DMS 273 (cell line): ENCODE results near the gene RBBP9.
"Not testable (repeated sequence)": the region's sequence is repeated elsewhere in the genome, so short reads cannot be mapped to it uniquely, and the experiment has no call there.

Experiments used
- DNase-seq: peaks from one replicate; lab custom pipeline; 2025; ENCODE audit not compliant: unreplicated experiment; lab: John Stamatoyannopoulos, UW

RBBP9 gene

GRCh38 chr20:18496740-18497592, at the start of gene RBBP9:
Gene RBBP9 (minus strand): TSS chr20:18497225. CDS start chr20:18497167, 58 bp downstream.
- DNase-seq: peak; percentile 94

DNA sequence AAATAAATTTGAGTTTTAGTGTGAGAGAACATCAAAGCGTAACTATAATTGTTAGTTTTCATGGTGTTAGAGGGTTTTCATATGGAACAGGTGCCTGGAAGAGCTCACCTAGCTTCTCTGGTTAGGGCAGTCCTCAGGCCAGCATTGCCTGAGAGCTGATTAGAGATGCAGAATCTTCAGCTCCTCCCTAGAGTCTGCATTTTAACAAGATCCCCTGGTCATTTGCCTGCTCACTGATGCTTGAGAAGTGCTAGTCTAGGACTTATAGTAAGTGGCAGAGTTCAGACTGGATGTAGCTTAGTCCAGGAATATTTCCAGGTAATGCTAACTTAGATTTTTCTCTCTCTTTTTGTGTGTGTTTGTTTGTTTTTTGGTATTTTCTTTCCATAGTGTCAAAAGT, 48.5 kb upstream of the RBBP9 start:
- no peak for DNase-seq

- no peak for DNase-seq
These were observed 46.9 kb upstream of the RBBP9 start for GRCh38 chr20:18543932-18544331.

GRCh38 chr20:18543216-18543615, 46.2 kb upstream of the RBBP9 start:
- no peak for DNase-seq

DNA sequence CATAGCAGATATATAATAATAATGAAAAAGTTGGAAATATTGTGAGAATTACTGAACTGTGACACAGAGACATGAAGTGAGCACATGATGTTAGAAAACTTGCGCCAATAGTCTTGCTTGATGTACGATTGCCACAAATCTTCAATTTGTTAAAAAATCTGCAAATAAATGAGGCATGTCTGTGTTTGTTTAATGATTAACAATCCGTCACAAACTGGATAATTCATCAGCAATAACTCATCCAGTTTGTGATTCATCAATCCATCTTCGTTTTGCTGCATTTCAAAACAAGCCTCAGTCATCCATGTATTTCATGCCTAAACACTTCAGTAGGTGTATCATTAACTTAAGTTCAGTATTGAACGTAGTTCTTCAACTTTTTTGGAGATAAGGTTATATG, 44.7 kb upstream of the RBBP9 start:
- no peak for DNase-seq

DNA sequence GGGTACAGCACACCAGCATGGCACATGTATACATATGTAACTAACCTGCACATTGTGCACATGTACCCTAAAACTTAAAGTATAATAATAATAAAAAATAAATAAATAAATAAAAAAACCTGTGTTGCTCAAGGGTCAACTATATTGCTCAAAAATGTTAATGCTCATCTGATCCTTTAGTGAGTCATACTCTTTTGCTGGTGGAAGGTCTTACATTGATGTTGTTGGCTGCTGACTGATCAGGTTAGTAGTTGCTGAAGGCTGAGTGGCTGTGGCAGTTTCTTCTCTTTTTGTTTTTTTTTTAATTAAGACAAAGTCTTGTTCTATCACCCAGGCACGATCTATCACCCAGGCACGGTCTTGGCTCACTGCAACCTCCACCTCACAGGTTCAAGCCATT, 40.6 kb upstream of the RBBP9 start:
- DNase-seq: no peak

DNA sequence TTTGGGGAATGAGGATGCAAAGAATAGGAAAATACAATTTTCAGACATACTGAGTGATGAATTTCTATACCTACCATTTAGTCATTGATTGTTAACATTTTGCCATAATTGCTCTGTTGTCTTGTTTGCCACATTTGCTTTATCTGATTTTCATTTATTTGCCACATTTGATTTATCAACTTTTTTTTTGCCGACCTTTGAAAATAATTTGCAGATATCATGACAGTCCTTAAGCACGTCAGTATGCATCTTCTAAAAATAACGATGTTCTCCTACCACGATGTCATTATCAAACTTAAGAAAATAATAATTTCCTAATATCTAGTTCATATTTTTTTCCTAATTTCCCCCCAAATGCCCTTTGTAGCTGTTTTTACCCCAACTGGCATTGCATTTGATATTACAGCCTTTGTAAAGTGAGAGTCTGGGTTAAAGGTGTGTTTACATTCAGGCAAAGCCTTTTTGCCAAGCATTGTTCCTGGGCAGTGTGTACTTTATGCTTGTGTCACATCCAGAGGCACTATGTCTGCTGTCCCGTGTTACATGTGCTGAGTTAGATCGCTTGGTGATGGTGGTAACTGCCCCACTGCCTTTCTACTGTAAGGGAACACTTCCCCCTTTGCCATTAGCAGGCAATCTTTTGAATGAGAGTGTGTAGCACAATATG, 37.1 kb upstream of the RBBP9 start:
- no peak for DNase-seq

GRCh38 chr20:18533491-18533890, 36.5 kb upstream of the RBBP9 start:
- DNase-seq: no peak

DNA sequence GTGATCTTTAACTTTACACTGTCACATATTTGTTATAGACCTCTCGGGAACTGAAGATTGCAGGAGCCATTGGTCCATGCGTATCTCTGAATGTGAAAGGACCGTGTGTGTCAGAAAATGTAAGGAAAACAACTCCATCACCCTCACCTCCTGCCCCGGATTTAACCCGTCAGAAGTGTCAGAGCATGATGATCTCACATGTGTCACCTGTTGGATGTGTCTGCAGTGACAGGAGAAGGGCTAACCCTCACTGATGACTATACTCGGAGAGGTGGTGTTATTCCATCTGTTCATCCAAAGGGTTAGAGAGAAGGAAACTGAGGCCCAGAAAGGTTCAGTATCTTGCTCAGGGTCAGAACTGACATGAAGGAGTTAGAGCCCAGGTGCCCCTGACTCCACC, 35.6 kb upstream of the RBBP9 start:
- DNase-seq: no peak

DNA sequence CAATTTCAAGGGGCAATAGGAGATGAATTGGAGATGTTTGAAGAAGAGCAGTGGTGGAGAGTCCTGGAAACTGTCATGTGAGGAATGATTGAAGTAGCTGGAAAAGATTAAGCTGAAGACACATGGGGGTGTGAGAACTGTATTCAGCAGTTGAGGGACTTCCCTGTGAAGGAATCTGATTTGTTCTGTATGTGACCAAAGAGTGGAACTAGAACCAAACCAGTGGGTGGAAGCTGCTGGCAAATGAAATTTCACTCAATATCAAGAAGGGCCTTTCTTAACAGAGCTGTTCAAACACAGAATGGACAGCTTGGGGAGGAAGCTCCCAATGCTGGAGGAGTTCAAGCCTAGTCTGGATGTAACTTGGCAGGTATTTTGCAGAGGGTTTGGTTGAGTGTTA, 32.0 kb upstream of the RBBP9 start:
- DNase-seq: no peak

DNA sequence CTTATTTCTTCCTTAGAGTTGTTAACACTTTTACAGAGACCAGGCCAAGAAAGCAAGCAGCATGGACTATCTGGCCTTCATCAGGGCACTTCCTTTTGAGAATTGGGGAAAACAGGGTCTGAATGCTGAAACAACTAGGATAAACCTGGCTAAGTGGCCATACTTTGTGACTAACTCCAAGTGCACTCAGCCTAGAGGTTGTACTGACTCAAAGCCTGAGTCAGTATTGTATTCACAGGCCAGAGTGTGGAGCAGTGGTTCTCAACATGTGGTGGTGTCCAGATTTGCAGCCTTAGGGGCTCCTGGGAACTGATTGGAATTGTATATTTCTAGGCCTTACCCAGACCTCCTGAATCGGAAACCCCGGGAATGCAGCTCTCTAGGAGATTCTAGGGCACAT, 30.8 kb upstream of the RBBP9 start:
- no peak for DNase-seq

- DNase-seq: no peak
These were observed 30.3 kb upstream of the RBBP9 start for GRCh38 chr20:18527339-18527738.

DNA sequence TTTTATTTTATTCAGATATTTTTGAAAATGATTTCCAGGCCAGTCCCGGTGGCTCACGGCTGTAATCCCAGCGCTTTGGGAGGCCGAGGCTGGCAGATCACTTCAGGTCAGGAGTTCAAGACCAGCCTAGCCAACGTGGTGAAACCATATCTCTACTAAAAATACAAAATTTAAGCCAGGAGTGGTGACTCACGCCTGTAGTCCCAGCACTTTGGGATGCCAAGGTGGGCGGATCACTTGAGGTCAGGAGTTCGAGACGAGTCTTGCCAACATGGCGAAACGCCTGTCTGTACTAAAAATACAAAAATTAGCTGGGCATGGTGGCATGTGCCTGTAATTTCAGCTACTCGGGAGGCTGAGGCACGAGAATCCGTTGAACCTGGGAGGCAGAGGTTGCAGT, 29.7 kb upstream of the RBBP9 start:
- not testable (repeated sequence) for DNase-seq

DNA sequence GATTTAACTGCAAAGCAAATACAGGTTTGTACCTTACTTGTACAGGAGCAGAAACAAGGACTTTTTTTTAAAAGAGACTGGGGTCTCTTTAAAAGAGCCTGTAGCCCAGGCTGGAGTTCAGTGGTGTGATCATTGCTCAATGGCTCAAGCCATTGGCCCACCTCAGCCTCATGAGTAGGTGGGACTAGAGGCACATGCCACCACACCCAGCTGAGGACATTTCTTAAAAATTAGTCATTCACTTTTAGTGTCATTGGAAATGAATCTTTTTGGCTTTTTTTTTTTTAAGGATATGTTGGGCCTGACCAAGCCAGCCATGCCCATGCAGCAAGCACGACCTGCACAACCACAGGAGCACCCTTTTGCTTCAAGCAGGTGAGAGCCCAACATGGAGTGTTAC, 27.6 kb upstream of the RBBP9 start:
- DNase-seq: no peak

DNA sequence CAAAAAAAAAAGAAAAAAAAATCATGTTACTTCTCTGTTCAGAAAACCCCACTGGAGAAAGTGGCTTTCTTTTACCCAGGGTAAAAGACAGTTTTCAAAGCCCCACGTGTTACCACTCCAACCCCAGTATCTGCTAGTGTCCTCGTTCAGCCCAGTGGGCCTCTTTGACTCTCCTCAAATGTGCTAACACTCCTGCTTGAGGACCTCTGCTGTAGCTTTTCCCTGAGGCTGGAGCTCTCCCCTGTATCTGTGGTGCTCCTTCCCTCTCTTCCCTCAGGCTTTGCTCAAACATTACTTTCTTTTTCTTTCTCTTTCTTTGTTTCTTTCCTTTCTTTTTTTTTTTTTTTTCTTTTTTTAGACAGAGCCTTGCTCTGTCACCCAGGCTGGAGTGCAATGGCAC, 26.0 kb upstream of the RBBP9 start:
- DNase-seq: no peak

- DNase-seq: not testable (repeated sequence)
These were observed 25.0 kb upstream of the RBBP9 start for GRCh38 chr20:18522066-18522465.

DNA sequence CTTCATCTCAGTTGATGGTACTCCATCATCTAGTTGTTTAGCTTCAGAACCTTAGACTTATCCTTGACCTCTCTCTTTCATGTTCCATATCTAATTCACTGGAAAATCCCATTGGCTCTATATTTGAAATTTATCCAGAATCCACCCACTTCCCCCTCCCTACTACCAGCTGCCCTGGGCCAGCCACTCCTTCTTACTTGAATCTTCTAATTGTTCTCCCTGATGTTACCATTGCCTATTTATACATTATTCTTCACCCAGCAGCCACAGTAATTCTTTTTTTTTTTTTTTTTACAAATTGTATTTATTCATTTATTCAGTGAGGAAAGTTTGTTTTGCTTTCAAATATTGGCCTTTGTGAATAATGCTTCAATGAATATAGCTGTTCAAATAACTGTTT, 18.9 kb upstream of the RBBP9 start:
- DNase-seq: no peak

DNA sequence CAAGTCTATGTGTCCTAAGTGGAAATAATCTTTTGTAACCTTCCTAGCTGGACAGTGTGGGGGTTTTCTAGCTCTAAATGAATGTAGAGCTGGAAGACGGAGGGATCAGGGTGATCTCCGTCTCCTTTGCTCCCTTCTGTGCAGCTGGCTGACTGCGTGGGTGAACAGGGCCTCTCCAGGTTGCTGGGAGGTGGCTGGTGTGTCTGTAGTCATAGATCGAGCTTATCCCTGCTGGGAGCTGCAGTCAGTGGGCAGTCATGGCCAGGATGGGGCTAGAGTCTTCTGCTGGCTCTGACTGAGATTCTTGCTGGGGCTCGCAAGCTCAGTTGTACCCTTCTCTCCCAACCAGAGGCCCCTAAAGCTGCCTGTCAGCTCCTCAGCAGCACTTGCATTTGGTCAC, 17.1 kb upstream of the RBBP9 start:
- DNase-seq: no peak

DNA sequence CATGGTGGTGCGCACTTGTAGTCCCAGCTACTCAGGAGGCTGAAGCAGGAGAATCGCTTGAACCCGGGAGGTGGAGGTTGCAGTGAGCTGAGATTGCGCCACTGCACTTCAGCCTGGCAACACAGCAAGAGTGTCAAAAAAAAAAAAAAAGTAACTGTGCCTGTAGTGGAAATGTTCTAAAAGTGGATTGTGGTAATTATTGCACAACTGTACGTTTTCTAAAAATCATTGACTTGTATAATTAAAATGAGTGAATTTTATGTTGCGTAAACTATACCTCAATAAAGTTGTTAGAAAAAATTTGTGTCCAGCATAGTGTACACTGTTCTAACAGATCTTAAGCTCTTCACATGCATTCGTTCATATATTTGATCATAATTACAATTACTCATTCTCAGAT, 16.2 kb upstream of the RBBP9 start:
- DNase-seq: no peak

- DNase-seq: no peak
These were observed 14.5 kb upstream of the RBBP9 start for GRCh38 chr20:18511571-18511970.

- DNase-seq: peak; percentile 98
These were observed 10.5 kb upstream of the RBBP9 start, which contains the start of gene SEC23B for GRCh38 chr20:18507218-18508191. Gene SEC23B (plus strand): TSS chr20:18507940. CDS start chr20:18510836, 2,896 bp downstream.
